Fibroblast of gingiva (primary cell): ENCODE data around the gene ERO1B.
A peak's percentile ranks its signal among the peaks of the same experiment; 100 is the strongest.
"Not testable (repeated sequence)": the region's sequence is repeated elsewhere in the genome, so short reads cannot be mapped to it uniquely, and the experiment has no call there.

Experiments used
- DNase-seq: peaks from one replicate; pipeline ENCODE4 v3.0.0-alpha.2; 2011; ENCODE audit warnings: low read depth

Gene ERO1B

DNA sequence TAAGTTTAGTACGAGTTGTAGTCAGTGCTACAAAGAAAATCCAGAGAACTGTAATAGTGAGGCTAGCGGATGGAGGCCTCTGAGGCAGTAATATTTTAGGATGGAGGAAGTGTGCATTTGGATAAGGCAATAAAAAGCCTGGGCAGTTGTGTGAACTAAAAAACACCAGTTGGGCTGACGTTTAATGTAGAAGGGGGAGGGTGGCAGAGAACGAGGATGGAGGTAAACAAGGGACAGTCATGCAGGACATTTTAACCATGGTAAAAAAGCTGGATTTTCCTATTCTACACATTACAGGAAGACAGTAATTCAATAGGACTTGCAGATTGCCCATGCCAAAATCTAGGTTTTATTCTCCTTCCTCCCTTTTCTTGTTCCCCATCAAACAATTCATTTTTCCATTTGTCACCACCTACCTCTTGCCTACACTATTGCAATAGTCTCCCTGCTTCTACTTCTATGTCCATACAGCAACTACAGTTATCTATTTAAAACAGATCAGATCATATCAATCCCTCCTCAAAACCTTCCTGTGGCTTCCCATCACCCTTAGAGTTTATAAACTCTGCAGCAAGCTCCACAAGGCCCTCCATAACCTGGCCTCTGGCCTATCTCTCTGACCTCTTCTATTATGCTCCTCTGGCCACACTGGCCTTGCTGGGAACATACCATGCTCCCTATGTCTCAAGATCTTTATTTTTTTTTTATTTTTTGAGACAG lies 27.7 kb downstream of the ERO1B start:
- no peak for DNase-seq

DNA sequence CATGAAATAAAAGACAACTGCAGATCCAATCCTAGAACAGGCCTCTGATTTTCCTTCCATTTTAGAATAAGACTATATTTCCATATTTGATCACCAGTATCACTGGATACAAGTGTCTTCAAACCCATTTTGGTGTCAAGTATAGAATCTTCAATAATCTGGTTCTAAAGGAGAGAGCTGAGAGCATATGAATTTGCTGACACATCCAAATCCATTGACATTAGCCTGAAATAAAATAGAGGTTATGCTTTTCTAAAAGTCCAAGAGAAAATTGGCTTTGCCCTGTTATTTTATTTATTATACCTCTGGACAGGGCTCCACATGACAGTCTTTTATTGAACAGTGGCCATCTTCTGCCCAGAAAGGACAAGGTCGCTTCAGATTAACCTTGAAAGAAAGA lies 28.6 kb downstream of the ERO1B start:
- no peak for DNase-seq

DNA sequence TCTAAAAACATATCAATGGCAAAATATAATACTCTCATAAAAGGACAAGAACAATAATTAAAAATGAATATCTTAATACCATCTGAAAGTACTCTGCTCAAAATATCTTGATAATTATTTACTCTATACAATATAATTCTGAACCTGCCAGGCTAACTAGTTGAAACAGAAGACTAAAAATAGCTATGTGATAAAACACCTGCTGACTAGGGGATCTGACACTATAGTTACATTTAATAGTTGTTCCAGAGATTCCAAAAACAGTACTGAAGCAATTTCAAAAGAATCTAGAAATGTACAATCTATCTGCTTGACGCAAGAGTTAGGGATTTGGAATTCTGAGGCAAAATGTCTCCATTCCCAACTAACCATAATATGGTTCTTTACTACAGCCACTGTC lies 30.2 kb downstream of the ERO1B start:
- no peak for DNase-seq

DNA sequence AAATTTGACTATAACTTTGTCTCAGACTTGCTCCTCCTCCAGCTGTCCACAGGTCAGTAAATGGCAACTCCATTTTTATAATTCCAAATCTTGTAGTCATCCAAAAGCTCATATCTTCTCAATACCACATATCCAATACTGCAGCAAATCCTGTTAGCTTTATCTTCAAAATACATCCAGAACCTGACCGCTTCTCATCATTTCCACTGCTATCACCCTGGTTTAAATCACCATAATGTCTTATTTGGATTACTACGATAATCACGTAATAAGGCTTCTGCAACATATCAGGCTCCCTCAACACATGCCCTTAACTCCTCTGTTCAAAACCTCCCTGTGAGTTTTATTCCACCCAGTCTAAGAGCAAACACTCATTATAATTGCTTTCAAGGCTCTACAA lies 34.5 kb downstream of the ERO1B start:
- no peak for DNase-seq

DNA sequence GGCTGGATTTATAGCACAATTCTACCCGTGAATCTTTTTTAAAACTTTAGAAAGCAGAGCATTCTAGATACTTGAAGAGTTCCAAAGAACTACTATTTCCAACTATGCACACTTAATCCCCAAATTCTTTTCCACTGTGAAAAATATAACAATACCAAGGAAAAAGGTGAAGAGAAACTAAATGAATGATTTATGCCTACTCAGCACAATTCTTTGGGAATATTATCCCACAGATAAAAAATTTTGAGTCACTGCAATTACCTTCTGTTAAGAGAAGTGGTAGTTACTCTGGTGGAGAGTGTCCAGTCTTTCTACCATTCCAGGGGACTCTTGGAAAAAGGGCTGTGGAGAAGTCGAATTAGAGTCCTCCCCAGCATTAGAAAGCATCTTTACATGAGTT lies 39.2 kb downstream of the ERO1B start:
- no peak for DNase-seq

DNA sequence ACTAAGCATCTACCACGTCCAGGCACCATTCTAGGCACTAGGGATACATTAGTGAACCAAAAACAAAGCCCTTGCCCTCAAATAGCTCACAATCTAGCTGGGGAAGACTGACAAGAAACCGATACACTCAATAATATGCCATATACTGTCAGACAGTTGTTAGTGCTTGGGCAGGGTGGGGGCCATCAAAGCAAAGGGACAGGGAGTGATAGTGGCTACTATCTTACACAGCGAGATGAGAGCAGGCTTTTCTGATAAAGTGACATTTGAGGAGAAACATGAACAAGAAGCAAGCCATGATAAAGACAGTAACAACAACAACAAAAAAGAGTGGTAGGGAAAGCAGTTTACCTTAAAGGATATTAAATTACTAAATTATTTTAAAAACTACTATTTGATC lies 41.1 kb downstream of the ERO1B start:
- DNase-seq, result no peak

DNA sequence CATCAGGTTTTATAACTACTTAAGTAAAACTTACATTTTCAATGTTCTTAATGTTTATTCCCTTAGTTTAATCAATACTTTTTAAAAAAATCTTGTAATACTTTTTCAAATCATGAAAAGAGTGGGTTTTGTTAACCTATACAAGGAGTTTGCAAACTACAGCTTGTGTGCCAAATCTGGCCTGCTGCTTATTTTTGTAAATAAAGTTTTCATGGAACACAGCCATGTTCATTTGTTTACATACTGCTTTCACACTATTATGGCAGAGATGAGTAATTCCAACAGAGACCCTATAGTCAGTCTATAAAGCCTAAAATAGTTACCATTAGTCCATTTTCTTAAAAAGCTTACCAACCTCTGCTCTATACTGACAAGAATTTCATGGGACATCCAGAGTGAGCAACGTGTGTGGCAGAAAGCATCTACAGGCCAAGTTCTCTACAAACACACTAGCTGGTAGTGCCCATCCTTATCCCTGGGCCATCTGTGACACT lies 42.6 kb downstream of the ERO1B start:
- DNase-seq, result no peak

DNA sequence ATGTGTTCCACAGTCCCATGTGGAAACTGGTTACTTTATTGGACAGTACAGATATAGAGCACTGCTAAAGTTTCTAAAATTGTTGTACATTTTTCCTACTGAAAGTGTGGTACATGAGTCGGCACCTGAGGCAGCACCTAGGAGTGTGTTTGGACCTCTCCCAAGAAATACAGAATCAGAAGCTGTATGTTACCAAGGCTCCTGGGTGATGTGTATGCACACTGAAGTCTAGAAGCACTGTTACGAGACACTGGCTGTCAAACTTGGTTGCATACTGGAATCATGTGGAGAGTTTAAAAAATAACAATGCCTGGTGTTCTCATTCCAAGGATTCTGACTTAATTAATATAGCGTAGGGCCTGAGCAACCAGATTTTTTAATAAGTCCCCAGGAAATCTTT lies 46.6 kb downstream of the ERO1B start:
- DNase-seq, result no peak

DNA sequence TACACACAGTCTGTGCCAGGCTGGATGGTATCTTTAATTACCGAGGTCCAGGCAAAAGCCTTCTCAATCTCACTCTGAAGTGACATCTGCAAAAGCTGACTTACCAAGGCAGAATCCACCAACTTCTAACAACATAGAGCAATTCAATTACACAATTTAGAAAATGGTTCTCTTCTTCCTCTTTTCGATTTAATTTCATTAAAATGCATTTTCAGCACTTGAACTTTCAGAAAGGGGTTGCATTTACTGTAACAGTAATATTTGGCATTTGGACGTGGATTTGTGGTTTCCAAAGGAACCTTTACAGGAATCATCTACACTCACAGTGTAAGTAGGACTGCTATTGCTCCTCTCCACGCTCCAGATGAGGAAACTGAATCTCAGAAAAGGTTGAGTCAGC lies 53.3 kb downstream of the ERO1B start:
- no peak for DNase-seq

DNA sequence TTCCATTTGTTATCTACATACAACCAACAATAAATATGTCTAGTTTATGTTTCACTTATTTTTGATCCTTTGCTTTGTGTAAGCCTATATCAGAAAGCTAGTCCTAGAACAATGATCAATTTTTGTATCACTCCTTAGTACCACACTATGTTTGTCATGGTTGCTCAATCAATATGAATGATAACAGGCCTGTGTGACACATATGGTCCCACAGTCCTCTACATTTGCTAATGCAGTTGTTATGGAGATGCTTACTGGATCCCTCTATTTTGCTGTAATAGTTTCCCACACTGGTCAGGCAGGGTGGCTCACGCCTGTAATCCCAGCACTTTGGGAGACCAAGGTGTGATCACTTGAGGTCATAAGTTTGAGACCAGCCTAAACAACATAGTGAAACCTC lies 59.1 kb downstream of the ERO1B start:
- no peak for DNase-seq

DNA sequence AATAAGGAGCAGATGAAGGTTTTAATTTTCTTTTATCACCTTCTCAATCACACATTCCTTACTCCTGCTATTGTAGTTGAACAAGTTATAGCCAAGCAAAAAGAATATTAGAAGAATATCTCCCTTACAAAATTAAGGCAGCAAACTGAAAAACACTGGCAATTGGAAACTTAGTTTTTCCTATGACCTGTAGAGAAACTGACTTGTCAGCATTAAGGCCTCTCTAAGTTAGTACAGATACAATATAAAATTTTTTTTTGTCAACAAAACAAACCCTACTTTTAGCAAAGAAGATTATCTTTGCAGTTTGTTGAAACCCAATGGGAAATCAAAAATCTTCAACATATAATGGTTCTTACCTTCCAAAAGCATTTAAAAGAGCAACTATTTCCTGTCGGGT lies 61.3 kb downstream of the ERO1B start:
- DNase-seq, result no peak

DNA sequence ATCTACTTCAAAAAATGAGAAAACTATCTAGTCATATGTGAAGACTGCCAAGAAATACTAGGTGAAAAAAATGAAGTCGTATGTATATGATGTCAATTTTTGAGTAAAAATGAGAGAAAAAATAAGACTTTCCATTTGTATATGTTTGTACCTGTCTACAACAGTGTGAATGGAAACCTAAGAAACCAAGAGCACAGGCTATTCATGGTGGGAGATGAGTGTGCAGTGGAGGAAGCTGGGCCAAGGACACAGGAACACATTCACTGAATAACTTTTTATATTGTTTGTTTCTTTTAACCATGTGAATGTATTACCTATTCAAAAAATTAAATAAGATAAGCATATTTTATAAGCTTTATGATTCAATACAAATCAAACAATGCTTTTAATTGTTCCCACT lies 67.0 kb downstream of the ERO1B start:
- DNase-seq, result no peak

DNA sequence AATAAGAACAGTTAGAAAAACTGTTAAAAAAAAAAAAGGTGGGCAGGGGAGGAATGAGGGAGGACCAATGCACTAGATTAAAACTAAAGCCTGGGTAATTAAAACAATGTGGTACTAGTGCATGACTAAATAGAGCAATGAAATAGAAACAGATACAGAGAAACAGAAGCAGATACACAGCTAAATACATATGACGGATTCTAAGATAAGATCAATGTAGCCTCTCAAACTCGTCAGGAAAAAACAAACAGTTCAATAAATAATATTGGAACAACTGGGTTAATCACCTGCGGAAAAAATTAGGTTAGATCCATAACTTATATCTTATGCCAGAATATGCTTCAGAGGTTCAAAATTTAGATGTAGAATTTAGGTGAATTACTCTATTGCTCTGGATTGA lies 68.2 kb downstream of the ERO1B start:
- DNase-seq, result no peak

DNA sequence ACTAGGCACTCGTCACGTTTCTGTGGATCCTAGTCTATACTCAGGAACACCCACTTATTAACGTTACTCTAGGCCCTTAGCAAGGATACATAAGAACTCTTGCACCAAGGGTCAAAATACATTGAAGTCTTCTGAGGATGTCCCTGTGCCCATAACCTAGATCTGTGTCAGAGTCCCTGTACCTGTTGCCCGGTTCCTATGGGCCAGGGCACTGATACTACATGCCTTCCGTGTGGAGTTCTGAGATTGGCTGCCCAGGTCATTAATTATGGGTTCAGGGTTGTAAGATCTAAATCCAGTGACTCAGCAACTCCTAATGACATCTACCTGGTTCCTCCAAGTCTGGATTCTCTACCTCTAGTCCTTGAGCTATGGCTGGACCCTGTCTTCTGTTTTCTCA lies 69.9 kb downstream of the ERO1B start:
- DNase-seq, result no peak

DNA sequence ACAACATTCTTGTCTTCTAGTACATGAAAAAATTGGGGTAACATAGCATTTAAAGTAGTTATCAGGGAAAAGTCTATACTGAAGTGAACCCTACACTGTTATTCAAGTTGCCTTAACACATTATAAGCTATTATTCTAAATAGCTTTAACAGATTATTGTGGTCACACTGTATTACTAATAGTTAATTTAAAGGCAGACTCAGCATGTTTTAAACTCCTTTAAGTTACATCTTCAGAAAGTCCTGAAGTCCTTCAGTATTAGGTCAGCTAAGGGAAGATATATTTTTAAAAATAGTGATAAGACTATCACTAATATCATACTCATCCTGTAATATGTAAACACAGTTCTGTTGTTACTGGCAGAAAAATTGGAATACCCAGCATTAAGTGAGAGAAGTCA lies 72.0 kb downstream of the ERO1B start:
- no peak for DNase-seq

DNA sequence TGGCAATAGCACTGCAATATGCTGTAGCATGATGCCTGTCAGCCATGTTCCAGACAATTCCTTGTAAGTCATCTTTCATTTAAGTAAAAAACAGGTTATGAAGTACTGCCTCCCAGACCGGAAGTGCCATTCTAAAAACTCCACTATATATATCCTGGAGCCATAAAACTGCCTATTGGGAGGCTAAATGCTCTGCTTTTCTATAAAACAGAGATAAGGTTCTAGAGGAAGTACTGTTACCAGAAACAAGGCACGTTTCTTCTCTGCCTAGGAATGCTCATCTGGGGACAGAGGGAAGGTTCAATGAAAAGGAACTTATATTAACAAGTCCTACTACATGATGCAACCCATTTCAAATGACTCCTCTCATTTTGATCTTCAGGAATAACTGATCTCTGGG lies 72.6 kb downstream of the ERO1B start:
- no peak for DNase-seq

DNA sequence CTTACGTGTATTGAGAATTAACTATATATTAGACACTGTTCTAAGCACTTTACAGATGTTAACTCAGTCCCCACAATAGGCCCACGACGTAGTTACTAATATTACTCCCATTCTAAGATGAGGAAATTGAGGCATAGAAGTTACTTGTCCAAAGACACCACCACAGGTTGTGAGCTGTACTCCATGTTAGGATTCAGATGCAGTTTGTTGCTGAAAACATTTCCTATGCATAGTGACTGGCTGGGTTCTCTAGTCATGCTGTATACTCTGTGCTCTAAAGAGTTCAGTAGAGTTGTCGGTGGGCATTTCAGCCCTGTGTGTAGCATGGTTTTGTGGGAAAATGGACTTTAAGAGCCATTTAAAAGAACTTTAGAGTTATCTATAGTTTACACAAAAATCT lies 74.2 kb downstream of the ERO1B start:
- DNase-seq, result no peak

DNA sequence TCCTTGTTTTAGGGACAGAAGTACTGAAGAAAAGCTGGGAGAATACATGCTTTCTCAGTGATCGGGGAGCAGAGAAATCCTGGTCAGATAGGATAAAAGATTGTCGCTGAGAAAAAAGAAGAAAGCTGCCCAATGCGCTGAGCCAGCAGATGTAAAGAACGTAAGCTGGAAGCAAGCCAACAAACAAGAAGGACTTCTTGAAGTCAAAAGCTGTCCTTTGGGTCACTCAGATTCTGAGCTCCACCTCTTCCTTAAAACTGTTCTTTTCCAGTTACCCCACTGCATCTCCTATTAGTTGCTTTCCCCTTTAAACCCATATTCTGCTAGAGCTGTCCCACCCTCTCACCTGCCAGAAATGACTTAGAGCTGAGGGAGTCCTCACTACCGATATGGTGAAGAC lies 74.6 kb downstream of the ERO1B start:
- no peak for DNase-seq

DNA sequence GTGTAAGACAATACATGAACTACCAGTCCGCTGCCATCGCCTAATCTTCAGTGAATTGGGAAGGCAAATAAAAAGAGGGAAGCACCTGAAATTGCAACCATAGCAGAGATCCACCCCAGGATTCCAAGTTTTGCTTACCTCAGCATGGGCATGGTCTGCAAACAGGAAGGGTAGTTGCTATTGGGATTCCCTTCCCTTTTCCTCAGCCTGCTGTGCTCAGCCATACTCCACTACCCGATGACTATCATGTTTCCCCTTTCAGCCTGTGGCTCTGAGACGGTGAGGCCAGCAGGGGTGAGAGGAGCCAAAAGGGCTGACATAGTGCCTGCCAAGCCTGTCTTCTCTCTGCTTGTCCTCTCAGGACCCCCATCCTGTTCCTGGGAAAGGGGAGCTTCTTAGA lies 75.2 kb downstream of the ERO1B start:
- no peak for DNase-seq

DNA sequence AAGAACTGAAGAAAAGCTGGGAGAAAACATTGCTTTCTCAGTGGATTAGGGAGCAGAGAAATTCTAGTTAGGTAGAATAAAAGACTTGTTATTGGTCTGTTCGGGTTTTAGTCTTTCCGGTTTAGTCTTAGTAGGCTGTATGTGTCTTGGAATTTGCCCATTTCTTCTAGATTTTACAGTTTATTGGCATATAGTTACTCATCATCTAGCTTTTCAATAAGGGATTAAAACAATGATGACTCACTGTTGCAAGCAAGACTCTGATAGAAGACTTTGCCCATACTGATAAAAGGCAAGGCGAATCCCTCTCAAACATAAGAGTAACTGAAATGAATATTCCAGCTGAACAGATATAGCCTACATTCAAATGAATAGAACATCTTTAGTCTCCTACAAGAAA lies 77.1 kb downstream of the ERO1B start:
- no peak for DNase-seq

DNA sequence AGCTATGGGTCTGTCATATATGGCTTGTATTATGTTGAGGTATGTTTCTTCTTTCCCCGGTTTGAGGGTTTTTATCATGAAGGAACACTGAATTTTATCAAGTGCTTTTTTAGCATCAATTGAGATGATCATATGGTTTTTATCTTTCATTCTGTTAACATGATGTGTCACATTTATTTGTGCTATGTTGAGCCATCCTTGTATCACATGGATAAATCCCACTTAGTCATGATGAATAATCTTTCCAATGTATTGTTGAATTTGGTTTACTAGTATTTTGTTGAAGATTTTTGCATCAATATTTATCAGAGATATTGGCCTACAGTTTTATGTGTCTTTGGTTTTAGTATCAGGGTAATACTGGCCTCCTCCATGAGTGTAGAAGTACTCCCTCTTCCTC lies 77.7 kb downstream of the ERO1B start:
- DNase-seq, result peak; percentile 15

DNA sequence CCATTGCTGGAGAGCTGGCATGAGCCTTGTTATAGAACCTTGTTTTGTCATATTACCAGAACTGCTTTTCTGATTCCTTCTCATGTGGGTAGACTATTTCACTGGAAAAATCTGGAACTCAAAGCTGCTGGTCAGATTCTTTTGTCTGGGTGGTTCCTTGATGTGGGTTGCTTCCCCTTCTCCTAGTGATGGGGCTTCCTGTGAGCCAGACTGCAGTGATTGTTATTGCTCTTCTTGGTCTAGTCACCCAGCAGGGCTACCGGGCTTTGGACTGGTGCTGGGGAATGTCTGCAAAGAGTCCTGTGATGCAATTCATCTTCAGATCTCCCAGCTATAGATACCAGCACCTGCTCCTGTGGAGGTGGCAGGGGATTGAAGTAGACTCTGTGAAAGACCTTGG lies 80.0 kb downstream of the ERO1B start:
- DNase-seq, result no peak

DNA sequence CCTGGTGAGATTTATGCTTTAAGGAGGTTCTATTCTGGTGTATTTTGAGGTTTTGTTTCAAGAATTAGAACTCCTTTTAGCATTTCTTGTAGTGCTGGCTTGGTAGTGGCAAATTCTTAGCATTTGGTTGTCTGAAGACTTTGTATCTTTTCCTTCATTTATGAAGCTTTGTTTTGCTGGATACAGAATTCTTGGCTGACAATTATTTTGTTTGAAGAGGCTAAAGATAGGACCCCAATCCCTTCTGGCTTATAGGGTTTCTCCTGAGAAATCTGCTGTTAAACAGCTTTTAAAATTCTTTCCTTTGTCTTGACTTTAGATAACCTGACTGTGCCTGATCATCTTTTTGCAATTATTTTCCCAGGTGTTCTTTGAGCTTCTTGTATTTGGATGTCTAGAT lies 80.8 kb downstream of the ERO1B start:
- DNase-seq, result no peak

DNA sequence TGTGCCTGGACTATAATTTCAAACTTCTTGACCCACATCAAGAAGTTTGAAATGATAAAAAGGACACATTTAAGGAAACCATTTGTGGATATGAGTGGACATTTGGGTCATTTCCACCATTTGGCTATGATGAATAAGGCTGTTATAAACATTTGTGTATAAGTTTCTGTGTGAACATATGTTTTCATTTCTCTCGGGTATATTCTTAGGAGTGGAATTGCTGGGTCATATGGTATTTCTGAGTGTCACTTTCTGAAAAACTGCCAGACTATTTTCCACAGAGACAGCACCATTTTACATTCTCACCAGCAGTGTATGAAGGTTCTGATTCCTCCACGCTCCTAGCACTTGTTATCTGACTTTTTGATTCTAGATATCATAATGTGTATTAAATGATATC lies 88.6 kb downstream of the ERO1B start:
- no peak for DNase-seq

DNA sequence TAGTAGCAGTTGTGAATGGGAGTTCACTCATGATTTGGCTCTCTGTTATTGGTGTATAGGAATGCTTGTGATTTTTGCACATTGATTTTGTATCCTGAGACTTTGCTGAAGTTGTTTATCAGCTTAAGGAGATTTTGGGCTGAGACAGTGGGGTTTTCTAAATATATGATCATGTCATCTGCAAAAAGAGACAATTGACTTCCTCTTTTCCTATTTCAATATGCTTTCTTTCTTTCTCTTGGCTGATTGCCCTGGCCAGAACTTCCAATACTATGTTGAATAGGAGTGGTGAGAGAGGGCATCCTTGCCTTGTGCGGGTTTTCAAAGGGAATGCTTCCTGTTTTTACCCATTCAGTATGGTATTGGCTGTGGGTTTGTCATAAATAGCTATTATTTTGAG lies 93.7 kb downstream of the ERO1B start:
- not testable (repeated sequence) for DNase-seq
